BE2C (cell line): Measurements from ENCODE around the gene ACAD11.

Source experiments
- DNase-seq: peaks from one replicate; pipeline ENCODE4 v3.0.0-alpha.2; 2020
- H3K27me3 ChIP-seq: fragments of 250-450 bp; sonication (Bioruptor Pico); 2 replicates; pipeline ENCODE4 v1.5.1; 2020; ENCODE audit warnings: mild to moderate bottlenecking
- H3K36me3 ChIP-seq: fragments of 250-450 bp; sonication (Bioruptor Pico); 2 replicates; pipeline ENCODE4 v1.5.1; 2020; ENCODE audit warnings: mild to moderate bottlenecking
- H3K4me1 ChIP-seq: fragments of 250-450 bp; sonication (Bioruptor Pico); 2 replicates; pipeline ENCODE4 v1.5.1; 2020
- H3K4me3 ChIP-seq: 2 replicates; pipeline ENCODE4 v1.5.1; 2011; ENCODE audit warnings: low read depth, low read length
- H3K9me3 ChIP-seq: fragments of 250-450 bp; sonication (Bioruptor Pico); 2 replicates; pipeline ENCODE4 v1.5.1; 2020
- CTCF ChIP-seq: IDR thresholded peaks from 2 replicates; pipeline ENCODE4 v1.5.1; 2012; ENCODE audit warnings: mild to moderate bottlenecking, low read depth, low read length

The ACAD11 gene

GRCh38 chr3:132517311-132517710, 142.3 kb downstream of the ACAD11 start:
- Histone ChIP-seq H3K27me3 (no peaks in the 10 kb centered on the region), H3K9me3 (no peaks in the 10 kb centered on the region), H3K4me1 (no peaks in the 10 kb centered on the region), H3K4me3 (no peak overlapping the region), H3K36me3 (peaks cover 61% of the 10 kb centered on the region)
- DNase-seq, result no peak
- no peak for TF ChIP-seq CTCF

GRCh38 chr3:132513057-132513456, 146.6 kb downstream of the ACAD11 start:
- Histone ChIP-seq H3K4me3 (no peak overlapping the region), H3K27me3 (no peaks in the 10 kb centered on the region), H3K9me3 (no peaks in the 10 kb centered on the region), H3K4me1 (no peaks in the 10 kb centered on the region), H3K36me3 (peaks cover 73% of the 10 kb centered on the region)
- no peak for TF ChIP-seq CTCF
- DNase-seq, result no peak

- no peaks in the 10 kb centered on the region for H3K27me3 ChIP-seq
- no peaks in the 10 kb centered on the region for H3K9me3 ChIP-seq
- no peaks in the 10 kb centered on the region for H3K4me1 ChIP-seq
- no peak overlapping the region for H3K4me3 ChIP-seq
- H3K36me3 ChIP-seq, result peaks cover 72% of the 10 kb centered on the region
- DNase-seq, result no peak
- TF ChIP-seq CTCF, result no peak
Measured at GRCh38 chr3:132509506-132509905, 150.1 kb downstream of the ACAD11 start.

- H3K36me3 ChIP-seq, result peaks cover 68% of the 10 kb centered on the region
- no peaks in the 10 kb centered on the region for H3K27me3 ChIP-seq
- no peaks in the 10 kb centered on the region for H3K4me1 ChIP-seq
- H3K9me3 ChIP-seq, result no peaks in the 10 kb centered on the region
- DNase-seq, result no peak
- TF ChIP-seq CTCF, result no peak
- H3K4me3 ChIP-seq, result no peak overlapping the region
Measured at GRCh38 chr3:132509096-132509495, 150.5 kb downstream of the ACAD11 start.
